ENCODE data around the gene NISCH.

Gene NISCH

GRCh38 chr3:52443268-52443610 is 12.2 kb upstream of the NISCH start:
- no peaks in the 10 kb centered on the region for H3K36me3 ChIP-seq (ENCODE audit: insufficient read depth, low read length)
- H2AFZ ChIP-seq (ENCODE audit: low read length) = no peak overlapping the region
- H3K9ac ChIP-seq (ENCODE audit: low read depth, low read length, poor library complexity, severe bottlenecking) = no peak overlapping the region
- no peaks in the 10 kb centered on the region for H3K79me2 ChIP-seq (ENCODE audit: insufficient read depth, low read length)
- TF ChIP-seq EZH2phosphoT487 (IDR thresholded peaks at IDR 0.05; ENCODE audit: borderline replicate concordance) = no peak
- TF ChIP-seq CTCF (conservative IDR thresholded peaks at IDR 0.05; ENCODE audit: low read length) = no peak
- no peaks in the 10 kb centered on the region for H3F3A ChIP-seq (ENCODE audit: low read depth)
- H3K9me3 ChIP-seq (ENCODE audit: insufficient read depth, low read depth, low read length) = no peaks in the 10 kb centered on the region
- no peaks in the 10 kb centered on the region for H3K9me2 ChIP-seq (replicated peaks; ENCODE audit: low read depth, low read length)
- no peaks in the 10 kb centered on the region for H4K20me1 ChIP-seq (ENCODE audit: insufficient read depth, low read length, poor library complexity, severe bottlenecking)
- peaks cover 12% of the 10 kb centered on the region for H3K4me1 ChIP-seq (ENCODE audit: insufficient read depth, low read length, poor library complexity, severe bottlenecking)
- no peaks in the 10 kb centered on the region for H3K27me3 ChIP-seq (ENCODE audit: insufficient read depth, low read length, poor library complexity, severe bottlenecking)
- no peak overlapping the region for H3K4me2 ChIP-seq (ENCODE audit: low read depth, low read length, poor library complexity, severe bottlenecking)
- no peak overlapping the region for H3K4me3 ChIP-seq (ENCODE audit: low read length, poor library complexity, severe bottlenecking)

GRCh38 chr3:52443791-52444687 is 11.4 kb upstream of the NISCH start:
- H3K4me1 ChIP-seq (ENCODE audit: insufficient read depth, low read length, poor library complexity, severe bottlenecking) = peaks cover 12% of the 10 kb centered on the region
- no peaks in the 10 kb centered on the region for H4K20me1 ChIP-seq (ENCODE audit: insufficient read depth, low read length, poor library complexity, severe bottlenecking)
- no peaks in the 10 kb centered on the region for H3K9me3 ChIP-seq (ENCODE audit: insufficient read depth, low read depth, low read length)
- H2AFZ ChIP-seq (ENCODE audit: low read length) = peak overlapping the region; percentile 72; the same call in 1 of the 2 replicates
- no peaks in the 10 kb centered on the region for H3K36me3 ChIP-seq (ENCODE audit: insufficient read depth, low read length)
- no peaks in the 10 kb centered on the region for H3K9me2 ChIP-seq (replicated peaks; ENCODE audit: low read depth, low read length)
- H3K9ac ChIP-seq (ENCODE audit: low read depth, low read length, poor library complexity, severe bottlenecking) = peak overlapping the region; percentile 64
- TF ChIP-seq CTCF (conservative IDR thresholded peaks at IDR 0.05; ENCODE audit: low read length) = no peak
- no peak for TF ChIP-seq EZH2phosphoT487 (IDR thresholded peaks at IDR 0.05; ENCODE audit: borderline replicate concordance)
- H3K4me3 ChIP-seq (ENCODE audit: low read length, poor library complexity, severe bottlenecking) = peak overlapping the region; percentile 66
- H3K27me3 ChIP-seq (ENCODE audit: insufficient read depth, low read length, poor library complexity, severe bottlenecking) = no peaks in the 10 kb centered on the region
- peak overlapping the region; percentile 85 for H3K4me2 ChIP-seq (ENCODE audit: low read depth, low read length, poor library complexity, severe bottlenecking)
- H3K79me2 ChIP-seq (ENCODE audit: insufficient read depth, low read length) = no peaks in the 10 kb centered on the region
- no peaks in the 10 kb centered on the region for H3F3A ChIP-seq (ENCODE audit: low read depth)

GRCh38 chr3:52444860-52445793 is 10.3 kb upstream of the NISCH start, which contains the start of gene SEMA3G:
Gene SEMA3G (minus strand): TSS chr3:52445103. CDS start chr3:52445027, 76 bp downstream.
- Histone ChIP-seq H3K9me2 (replicated peaks; ENCODE audit: low read depth, low read length) (no peaks in the 10 kb centered on the region), H3K79me2 (ENCODE audit: insufficient read depth, low read length) (no peaks in the 10 kb centered on the region), H3F3A (ENCODE audit: low read depth) (no peaks in the 10 kb centered on the region), H3K36me3 (ENCODE audit: insufficient read depth, low read length) (no peaks in the 10 kb centered on the region), H2AFZ (ENCODE audit: low read length) (peak within 1 kb of the TSS; percentile 86), H3K4me3 (ENCODE audit: low read length, poor library complexity, severe bottlenecking) (peak within 1 kb of the TSS; percentile 66), H3K9me3 (ENCODE audit: insufficient read depth, low read depth, low read length) (no peaks in the 10 kb centered on the region), H3K4me1 (ENCODE audit: insufficient read depth, low read length, poor library complexity, severe bottlenecking) (peaks cover 12% of the 10 kb centered on the region), H3K4me2 (ENCODE audit: low read depth, low read length, poor library complexity, severe bottlenecking) (peak within 1 kb of the TSS; percentile 85), H4K20me1 (ENCODE audit: insufficient read depth, low read length, poor library complexity, severe bottlenecking) (no peaks in the 10 kb centered on the region), H3K27me3 (ENCODE audit: insufficient read depth, low read length, poor library complexity, severe bottlenecking) (no peaks in the 10 kb centered on the region), H3K9ac (ENCODE audit: low read depth, low read length, poor library complexity, severe bottlenecking) (peak within 1 kb of the TSS; percentile 64)
- TF ChIP-seq EZH2phosphoT487 (IDR thresholded peaks at IDR 0.05; ENCODE audit: borderline replicate concordance) (no peak), CTCF (conservative IDR thresholded peaks at IDR 0.05; ENCODE audit: low read length) (peak; percentile 58)
